ENCODE measurements around the gene PDYN.
A peak's percentile ranks its signal among the peaks of the same experiment; 100 is the strongest.

The PDYN gene

DNA sequence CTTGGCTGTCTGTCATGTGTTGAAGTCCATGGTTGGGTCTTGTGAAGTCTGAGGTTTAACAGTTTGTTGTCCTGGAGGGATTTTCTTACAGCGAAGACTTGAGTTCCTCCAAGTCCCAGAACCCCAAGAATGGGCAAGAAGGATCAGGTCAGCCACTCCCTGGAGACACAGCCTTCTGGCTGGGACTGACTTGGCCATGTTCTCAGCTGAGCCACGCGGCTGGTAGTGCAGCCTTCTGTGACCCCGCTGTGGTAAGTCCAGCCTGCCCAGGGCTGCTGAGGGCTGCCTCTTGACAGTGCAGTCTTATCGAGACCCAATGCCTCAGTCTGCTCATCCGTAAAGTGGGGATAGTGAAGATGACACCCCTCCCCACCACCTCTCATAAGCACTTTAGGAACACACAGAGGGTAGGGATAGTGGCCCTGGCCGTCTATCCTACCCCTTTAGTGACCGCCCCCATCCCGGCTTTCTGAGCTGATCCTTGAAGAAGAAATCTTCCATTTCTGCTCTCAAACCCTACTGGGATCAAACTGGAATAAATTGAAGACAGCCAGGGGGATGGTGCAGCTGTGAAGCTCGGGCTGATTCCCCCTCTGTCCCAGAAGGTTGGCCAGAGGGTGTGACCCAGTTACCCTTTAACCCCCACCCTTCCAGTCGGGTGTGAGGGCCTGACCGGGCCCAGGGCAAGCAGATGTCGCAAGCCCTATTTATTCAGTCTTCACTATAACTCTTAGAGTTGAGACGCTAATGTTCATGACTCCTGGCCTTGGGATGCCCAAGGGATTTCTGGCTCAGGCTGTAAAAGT is 55.2 kb downstream of the PDYN start:
- TF ChIP-seq, protein P1, sequence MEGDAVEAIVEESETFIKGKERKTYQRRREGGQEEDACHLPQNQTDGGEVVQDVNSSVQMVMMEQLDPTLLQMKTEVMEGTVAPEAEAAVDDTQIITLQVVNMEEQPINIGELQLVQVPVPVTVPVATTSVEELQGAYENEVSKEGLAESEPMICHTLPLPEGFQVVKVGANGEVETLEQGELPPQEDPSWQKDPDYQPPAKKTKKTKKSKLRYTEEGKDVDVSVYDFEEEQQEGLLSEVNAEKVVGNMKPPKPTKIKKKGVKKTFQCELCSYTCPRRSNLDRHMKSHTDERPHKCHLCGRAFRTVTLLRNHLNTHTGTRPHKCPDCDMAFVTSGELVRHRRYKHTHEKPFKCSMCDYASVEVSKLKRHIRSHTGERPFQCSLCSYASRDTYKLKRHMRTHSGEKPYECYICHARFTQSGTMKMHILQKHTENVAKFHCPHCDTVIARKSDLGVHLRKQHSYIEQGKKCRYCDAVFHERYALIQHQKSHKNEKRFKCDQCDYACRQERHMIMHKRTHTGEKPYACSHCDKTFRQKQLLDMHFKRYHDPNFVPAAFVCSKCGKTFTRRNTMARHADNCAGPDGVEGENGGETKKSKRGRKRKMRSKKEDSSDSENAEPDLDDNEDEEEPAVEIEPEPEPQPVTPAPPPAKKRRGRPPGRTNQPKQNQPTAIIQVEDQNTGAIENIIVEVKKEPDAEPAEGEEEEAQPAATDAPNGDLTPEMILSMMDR (IDR thresholded peaks at IDR 0.05) = no peak
- peak in 1 of 2 donors; percentile 60 for DNase-seq
- Histone ChIP-seq H3K4me3 (no peak overlapping the region), H3K36me3 (peaks cover 9 to 41% (median 29%) of the 10 kb centered on the region in 3 donors), H3K27ac (no peak overlapping the region), H3K4me1 (peaks cover 0 to 25% (median 14%) of the 10 kb centered on the region in 4 donors), H3K27me3 (peaks cover 0 to 3% of the 10 kb centered on the region in 2 donors), H3K9me3 (no peaks in the 10 kb centered on the region)
- intact Hi-C loops (cut with DNase I; ENCODE audit: low total_unique reads) = no loop called here

DNA sequence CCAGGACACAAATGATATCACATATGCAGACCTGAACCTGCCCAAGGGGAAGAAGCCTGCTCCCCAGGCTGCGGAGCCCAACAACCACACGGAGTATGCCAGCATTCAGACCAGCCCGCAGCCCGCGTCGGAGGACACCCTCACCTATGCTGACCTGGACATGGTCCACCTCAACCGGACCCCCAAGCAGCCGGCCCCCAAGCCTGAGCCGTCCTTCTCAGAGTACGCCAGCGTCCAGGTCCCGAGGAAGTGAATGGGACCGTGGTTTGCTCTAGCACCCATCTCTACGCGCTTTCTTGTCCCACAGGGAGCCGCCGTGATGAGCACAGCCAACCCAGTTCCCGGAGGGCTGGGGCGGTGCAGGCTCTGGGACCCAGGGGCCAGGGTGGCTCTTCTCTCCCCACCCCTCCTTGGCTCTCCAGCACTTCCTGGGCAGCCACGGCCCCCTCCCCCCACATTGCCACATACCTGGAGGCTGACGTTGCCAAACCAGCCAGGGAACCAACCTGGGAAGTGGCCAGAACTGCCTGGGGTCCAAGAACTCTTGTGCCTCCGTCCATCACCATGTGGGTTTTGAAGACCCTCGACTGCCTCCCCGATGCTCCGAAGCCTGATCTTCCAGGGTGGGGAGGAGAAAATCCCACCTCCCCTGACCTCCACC is 56.4 kb downstream of the PDYN start:
- no peak overlapping the region for H3K4me3 ChIP-seq
- H3K36me3 ChIP-seq = peaks cover 9 to 41% (median 29%) of the 10 kb centered on the region in 3 donors
- TF ChIP-seq, protein P1 (IDR thresholded peaks at IDR 0.05) = no peak
- peaks cover 0 to 32% (median 22%) of the 10 kb centered on the region in 4 donors for H3K4me1 ChIP-seq
- no peaks in the 10 kb centered on the region for H3K27me3 ChIP-seq
- peak in 1 of 2 donors; percentile 60 for DNase-seq
- H3K9me3 ChIP-seq = no peaks in the 10 kb centered on the region
- intact Hi-C loops (cut with DNase I; ENCODE audit: low total_unique reads) = no loop called here
- H3K27ac ChIP-seq = no peak overlapping the region

DNA sequence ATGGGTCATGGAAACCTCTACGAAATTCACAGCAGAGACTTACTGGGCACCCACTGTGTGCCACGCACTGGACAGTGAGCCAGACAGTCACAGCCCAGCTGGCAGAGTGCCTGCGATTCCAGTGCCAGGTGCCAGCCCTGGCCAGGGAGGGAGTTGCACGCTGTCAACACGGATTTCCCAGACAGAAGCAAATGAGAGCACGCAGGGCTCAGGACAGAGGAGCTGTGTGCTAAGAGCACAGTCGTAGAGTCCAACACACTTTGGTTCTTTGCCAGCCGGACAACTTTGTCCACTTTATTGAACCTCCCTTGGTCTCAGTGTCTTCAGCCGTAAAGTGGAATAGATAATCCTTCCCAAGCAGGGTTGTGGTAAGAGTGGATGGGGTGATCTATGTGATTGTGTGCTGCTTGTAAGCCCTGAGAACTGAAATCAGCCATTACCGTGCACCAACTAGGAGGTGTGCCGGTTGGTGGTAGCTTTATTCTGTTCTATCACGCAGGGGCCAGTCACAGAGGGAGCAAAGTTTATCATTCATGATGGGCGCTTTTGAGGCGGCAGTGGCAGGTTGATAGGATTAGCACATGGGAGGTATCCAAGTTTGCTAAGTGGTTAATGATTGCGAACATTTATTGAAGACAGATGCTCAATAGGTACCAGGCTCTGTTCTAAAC is 58.0 kb downstream of the PDYN start:
- H3K27ac ChIP-seq = peak overlapping the region in 1 of 2 donors; percentile 56
- DNase-seq = no peak
- H3K27me3 ChIP-seq = no peaks in the 10 kb centered on the region
- TF ChIP-seq, protein P1 (IDR thresholded peaks at IDR 0.05) = no peak
- intact Hi-C loops (cut with DNase I; ENCODE audit: low total_unique reads) = no loop called here
- no peak overlapping the region for H3K4me3 ChIP-seq
- H3K36me3 ChIP-seq = peaks cover 9 to 48% (median 29%) of the 10 kb centered on the region in 3 donors
- no peaks in the 10 kb centered on the region for H3K9me3 ChIP-seq
- peaks cover 0 to 27% (median 19%) of the 10 kb centered on the region in 4 donors for H3K4me1 ChIP-seq

DNA sequence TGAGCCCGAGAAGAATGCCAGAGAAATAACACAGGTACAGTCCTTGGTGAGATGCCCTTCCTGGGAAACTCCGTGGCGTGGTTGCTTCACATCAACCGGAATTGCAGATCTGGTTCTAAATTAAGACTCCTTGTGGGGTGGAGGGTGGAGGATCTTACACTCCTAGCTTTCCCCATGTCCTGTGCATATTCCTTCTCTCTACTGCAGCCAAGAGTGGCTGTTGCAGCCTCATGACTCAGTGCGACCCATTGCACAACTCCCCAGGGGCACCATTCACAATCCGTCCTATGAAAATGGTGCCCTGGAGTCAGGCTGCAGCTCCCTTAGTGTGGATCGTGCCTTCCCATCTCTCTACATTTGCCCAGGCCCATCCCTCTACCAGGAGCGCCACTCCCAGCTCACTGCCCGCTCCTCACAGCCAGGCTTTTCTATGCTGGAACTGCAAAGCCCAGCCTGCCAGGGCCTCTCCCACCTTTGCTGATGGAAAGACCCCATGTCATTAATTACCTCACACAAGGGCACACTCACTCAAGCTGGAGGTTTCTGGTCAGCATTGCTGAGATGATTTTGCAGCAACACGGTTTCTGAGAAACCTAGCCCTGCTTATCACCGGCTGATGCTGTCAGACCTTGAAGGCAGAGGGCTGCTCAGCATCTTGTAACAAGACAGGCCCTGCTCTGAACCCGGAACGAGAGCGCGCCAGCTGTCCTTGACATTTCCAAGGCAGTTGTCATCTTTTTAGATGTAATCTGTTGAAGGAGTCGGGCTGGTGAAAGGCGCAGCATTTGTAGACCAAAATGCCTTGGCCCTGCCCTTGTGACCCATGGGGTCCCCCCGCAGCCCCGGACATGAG is 58.9 kb downstream of the PDYN start:
- Histone ChIP-seq H3K27me3 (no peaks in the 10 kb centered on the region), H3K27ac (peak overlapping the region; percentile 29 to 63), H3K4me1 (peaks cover 0 to 27% (median 19%) of the 10 kb centered on the region in 4 donors), H3K4me3 (no peak overlapping the region), H3K9me3 (no peaks in the 10 kb centered on the region), H3K36me3 (peaks cover 9 to 50% (median 29%) of the 10 kb centered on the region in 3 donors)
- DNase-seq = peak; percentile 95 to 97
- TF ChIP-seq, protein P1 (IDR thresholded peaks at IDR 0.05) = no peak
- intact Hi-C loops (cut with DNase I; ENCODE audit: low total_unique reads) = no loop called here

DNA sequence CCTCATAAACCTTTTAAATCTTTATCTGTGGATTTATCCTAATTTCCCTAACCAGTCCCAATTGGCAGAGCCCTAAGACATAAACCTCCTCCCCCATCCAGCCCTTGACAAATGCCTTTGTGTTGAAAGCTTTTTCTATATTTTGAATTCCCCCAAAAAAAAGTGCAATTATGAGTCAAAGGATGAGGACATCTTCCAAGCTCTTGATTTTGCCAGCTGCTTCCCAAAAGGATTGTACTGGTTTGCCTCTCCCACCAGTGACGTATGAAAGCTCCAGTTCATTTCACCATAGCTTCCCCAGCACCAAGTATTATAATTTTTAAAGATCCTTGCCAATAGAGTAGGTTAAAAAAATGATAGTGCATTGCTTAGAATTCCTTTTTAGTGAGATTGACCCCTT is 59.7 kb downstream of the PDYN start:
- Histone ChIP-seq H3K4me3 (no peak overlapping the region), H3K27ac (peak overlapping the region; percentile 29 to 63), H3K9me3 (no peaks in the 10 kb centered on the region), H3K36me3 (peaks cover 8 to 56% (median 34%) of the 10 kb centered on the region in 3 donors), H3K4me1 (peaks cover 0 to 27% (median 19%) of the 10 kb centered on the region in 4 donors), H3K27me3 (no peaks in the 10 kb centered on the region)
- peak in 1 of 2 donors; percentile 43 for DNase-seq
- TF ChIP-seq, protein P1 (IDR thresholded peaks at IDR 0.05) = no peak
- intact Hi-C loops (cut with DNase I; ENCODE audit: low total_unique reads) = no loop called here
